OCI-LY7 (cell line): Measurements from ENCODE around the gene UGT1A10. TPM values are rescaled to one million over a fixed set of nuclear protein-coding genes. Genes with fewer than 3 reads are reported as not detected.

ENCODE experiments used
- BruUV-seq: library from RNA; stranded (reverse); fragments of 400-500 nt; replicated peaks from 2 replicates; lab custom pipeline; 2021; lab: Mats Ljungman, UMichigan
- CTCF ChIA-PET: fragments of 300-600 bp; sonication (Branson Sonifier 250); formaldehyde crosslinking; loops from one replicate; lab custom pipeline; 2022; ENCODE audit warnings: antibody characterized with exemption; ENCODE audit not compliant: unreplicated experiment; lab: Charles Lee
- POLR2A ChIA-PET: fragments of 300-600 bp; sonication (Branson Sonifier 250); formaldehyde crosslinking; loops from one replicate; lab custom pipeline; 2022; ENCODE audit warnings: antibody characterized with exemption; lab: Charles Lee
- DNase-seq: peaks from one replicate; pipeline ENCODE4 v3.0.0-alpha.2; 2015; ENCODE audit warnings: low spot score
- H2AFZ ChIP-seq: fragments of 200-600 bp; sonication (generic), shearing (Covaris generic); 2 replicates; pipeline ENCODE4 v1.6.1; 2014; ENCODE audit warnings: mild to moderate bottlenecking, antibody characterized with exemption, low read length, moderate library complexity
- H3K27ac ChIP-seq: fragments of 200-600 bp; sonication (generic); 2 replicates; pipeline ENCODE4 v1.5.1; 2014; ENCODE audit warnings: mixed run types, low read depth, mild to moderate bottlenecking, moderate library complexity, low read length, inconsistent platforms; ENCODE audit not compliant: poor library complexity, severe bottlenecking
- H3K36me3 ChIP-seq: fragments of 200-600 bp; sonication (generic); 2 replicates; pipeline ENCODE4 v1.6.1; 2014; ENCODE audit warnings: mild to moderate bottlenecking, antibody characterized with exemption, low read length, moderate library complexity, mixed read lengths; ENCODE audit not compliant: insufficient read depth
- H3K4me1 ChIP-seq: fragments of 200-600 bp; sonication (generic); 2 replicates; pipeline ENCODE4 v1.5.1; 2014; ENCODE audit warnings: mild to moderate bottlenecking, low read length; ENCODE audit not compliant: insufficient read depth, poor library complexity, severe bottlenecking
- H3K4me2 ChIP-seq: fragments of 200-600 bp; sonication (generic); 2 replicates; pipeline ENCODE4 v1.6.1; 2014; ENCODE audit warnings: mild to moderate bottlenecking, low read length
- H3K4me3 ChIP-seq: fragments of 200-600 bp; sonication (generic); 2 replicates; pipeline ENCODE4 v1.5.1; 2014; ENCODE audit warnings: mild to moderate bottlenecking, low read depth, low read length; ENCODE audit not compliant: poor library complexity, severe bottlenecking
- H3K79me2 ChIP-seq: fragments of 200-600 bp; sonication (generic); 2 replicates; pipeline ENCODE4 v1.6.1; 2016; ENCODE audit warnings: low read depth, mild to moderate bottlenecking, low read length, moderate library complexity, mixed read lengths; ENCODE audit not compliant: insufficient read depth
- H3K9me2 ChIP-seq: fragments of 200-600 bp; sonication (generic); 2 replicates; pipeline ENCODE4 v1.6.1; 2016; ENCODE audit warnings: mild to moderate bottlenecking, low read length, mixed read lengths; ENCODE audit not compliant: insufficient read depth
- H3K9me3 ChIP-seq: fragments of 200-600 bp; sonication (generic); 2 replicates; pipeline ENCODE4 v1.6.1; 2014; ENCODE audit warnings: mild to moderate bottlenecking, mixed run types, low read length, mixed read lengths
- H4K20me1 ChIP-seq: fragments of 200-600 bp; sonication (generic); 2 replicates; pipeline ENCODE4 v1.6.1; 2014; ENCODE audit warnings: mild to moderate bottlenecking, antibody characterized with exemption, low read length, moderate library complexity, mixed read lengths; ENCODE audit not compliant: insufficient read depth
- CTCF ChIP-seq: fragments of 200-600 bp; sonication (generic); conservative IDR thresholded peaks from 2 replicates; pipeline ENCODE4 v1.5.1; 2014; ENCODE audit warnings: mild to moderate bottlenecking, antibody characterized with exemption, low read length, moderate library complexity, mixed read lengths
- EZH2phosphoT487 ChIP-seq: fragments of 200-600 bp; sonication (generic); IDR thresholded peaks from 2 replicates; pipeline ENCODE4 v1.6.1; 2018; ENCODE audit warnings: low read depth, borderline replicate concordance, mild to moderate bottlenecking, mixed run types, antibody characterized with exemption, low read length, moderate library complexity, mixed read lengths
- intact Hi-C: fragments of 100-400 bp; cut with micrococcal nuclease; formaldehyde crosslinking; loops from one replicate; pipeline ENCODE4 v1.10.0; 2022; ENCODE audit not compliant: unreplicated experiment
- total RNA-seq, 2 experiments: library from RNA; depleted of rRNA in 1 of 2; stranded (reverse); fragments of >200 nt in 1 of 2; shearing (Covaris generic) in 1 of 2; gene quantifications; 2 replicates each; pipeline ENCODE4 v1.2.3, GENCODE V29; 2014 to 2022

UGT1A10 gene
- total RNA-seq, 2 experiments from 2014 or later: not detected

- no peaks in the 10 kb centered on the region for H3K9me2 ChIP-seq
- no peaks in the 10 kb centered on the region for H3K79me2 ChIP-seq
- no peaks in the 10 kb centered on the region for H4K20me1 ChIP-seq
- H3K27ac ChIP-seq: no peak overlapping the region
- DNase-seq: no peak
- H2AFZ ChIP-seq: no peak overlapping the region
- BruUV-seq: no TSS peak
- H3K36me3 ChIP-seq: no peaks in the 10 kb centered on the region
- TF ChIP-seq EZH2phosphoT487 (no peak), CTCF (no peak)
- H3K4me1 ChIP-seq: peaks cover 3% of the 10 kb centered on the region
- H3K9me3 ChIP-seq: no peaks in the 10 kb centered on the region
- ChIA-PET CTCF (no interaction called here), POLR2A (no interaction called here)
- H3K4me3 ChIP-seq: no peak overlapping the region
- intact Hi-C loops: no loop called here
- no peak overlapping the region for H3K4me2 ChIP-seq
Measured at GRCh38 chr2:233686928-233687327, 50.7 kb downstream of the UGT1A10 start.

GRCh38 chr2:233688341-233688740, 52.1 kb downstream of the UGT1A10 start:
- Histone ChIP-seq H3K4me1 (no peaks in the 10 kb centered on the region), H3K36me3 (no peaks in the 10 kb centered on the region), H3K9me2 (no peaks in the 10 kb centered on the region), H3K27ac (no peak overlapping the region), H2AFZ (no peak overlapping the region), H4K20me1 (no peaks in the 10 kb centered on the region), H3K4me3 (no peak overlapping the region), H3K79me2 (no peaks in the 10 kb centered on the region), H3K9me3 (no peaks in the 10 kb centered on the region), H3K4me2 (no peak overlapping the region)
- TF ChIP-seq EZH2phosphoT487 (no peak), CTCF (no peak)
- DNase-seq: no peak
- CTCF ChIA-PET: no interaction called here
- POLR2A ChIA-PET: no interaction called here
- intact Hi-C loops: no loop called here
- BruUV-seq: no TSS peak

GRCh38 chr2:233689031-233689430, 52.8 kb downstream of the UGT1A10 start:
- Histone ChIP-seq H3K79me2 (no peaks in the 10 kb centered on the region), H3K4me3 (no peak overlapping the region), H3K4me1 (no peaks in the 10 kb centered on the region), H3K9me2 (no peaks in the 10 kb centered on the region), H3K4me2 (no peak overlapping the region), H2AFZ (no peak overlapping the region), H3K36me3 (no peaks in the 10 kb centered on the region), H3K27ac (no peak overlapping the region), H4K20me1 (no peaks in the 10 kb centered on the region), H3K9me3 (no peaks in the 10 kb centered on the region)
- DNase-seq: no peak
- TF ChIP-seq EZH2phosphoT487: no peak
- no peak for TF ChIP-seq CTCF
- BruUV-seq: no TSS peak
- intact Hi-C loops: no loop called here
- ChIA-PET CTCF (no interaction called here), POLR2A (no interaction called here)
